ENCODE results near the gene LCN10. TPM values are rescaled to one million over a fixed set of nuclear protein-coding genes. Genes with fewer than 3 reads are reported as not detected.

The LCN10 gene
- polyA plus RNA-seq, 2 of the 4 experiments (the other 2 are of a cell fraction) = not detected

- DNase-seq (ENCODE audit: low read depth in 1 of 2, low spot score in 1 of 2) = no peak
- no peak for ATAC-seq
- ChIA-PET POLR2A (no interaction called here), CTCF (interaction anchor here (0.7 to 28.0 kb wide), 10 partner anchors 1 to 469 kb away, joined by 3 to 625 read pairs (median 4); partner anchors contain the start of genes LCN15, LCN8 and TMEM141)
- WGBS (ENCODE audit: missing lambda C conversion rate) = 56% methylated on average over 14 of the region's 14 CpGs
- peaks cover 11% of the 10 kb centered on the region; the same call in 2 of the 3 replicates for H3K9me3 ChIP-seq
- H3K4me2 ChIP-seq = no peak overlapping the region
- peaks cover 9% of the 10 kb centered on the region; the same call in 2 of the 3 replicates for H3K4me1 ChIP-seq
- H3K27ac ChIP-seq = no peak overlapping the region
- FAIRE-seq = no peak
- no peak overlapping the region for H3K4me3 ChIP-seq
- TF ChIP-seq BHLHE40 (IDR thresholded peaks at IDR 0.05; ENCODE audit: low read depth, low read length) = no peak
- TF ChIP-seq HEYL (CRISPR knock-in tag; IDR thresholded peaks at IDR 0.05) = no peak
- TF ChIP-seq TFCP2L1 (CRISPR knock-in tag; IDR thresholded peaks at IDR 0.05) = no peak
These were observed 34.6 kb upstream of the LCN10 start for GRCh38 chr9:136777359-136777758.

DNA sequence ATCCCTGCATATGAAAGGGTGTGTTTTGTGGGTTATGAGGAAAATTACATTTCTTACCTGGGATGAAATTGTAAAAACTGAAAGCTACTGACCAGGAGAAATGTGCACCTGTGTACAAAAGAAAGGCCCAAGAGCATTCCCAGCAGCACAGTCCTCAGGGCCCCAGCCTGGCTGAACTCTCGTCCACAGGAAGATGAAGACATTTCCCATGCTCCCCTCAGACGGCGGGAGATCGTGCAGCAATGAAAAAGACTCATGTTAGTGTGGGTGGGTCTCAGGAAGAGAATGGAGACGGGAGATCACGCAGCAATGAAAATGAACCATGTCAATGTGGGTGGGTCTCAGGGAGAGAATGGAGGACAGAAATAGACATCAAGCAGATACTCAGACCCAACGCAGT is 34.2 kb upstream of the LCN10 start:
- H3K9me3 ChIP-seq = peaks cover 11% of the 10 kb centered on the region; the same call in 2 of the 3 replicates
- TF ChIP-seq E2F6 (IDR thresholded peaks at IDR 0.05; ENCODE audit: borderline replicate concordance, low read depth) = no peak
- TF ChIP-seq RNF2 (IDR thresholded peaks at IDR 0.05; ENCODE audit: borderline replicate concordance, low read depth) = no peak
- no peak for TF ChIP-seq EP300 (IDR thresholded peaks at IDR 0.05)
- H3K4me3 ChIP-seq = no peak overlapping the region
- no peak overlapping the region for H3K4me2 ChIP-seq
- ATAC-seq (no peak), DNase-seq (ENCODE audit: low read depth in 1 of 2, low spot score in 1 of 2) (no peak), FAIRE-seq (no peak)
- 89% methylated on average over 7 of the region's 7 CpGs for WGBS (ENCODE audit: missing lambda C conversion rate)
- POLR2A ChIA-PET = no interaction called here
- peaks cover 9% of the 10 kb centered on the region; the same call in 2 of the 3 replicates for H3K4me1 ChIP-seq
- H3K27ac ChIP-seq = no peak overlapping the region
- CTCF ChIA-PET = interaction anchor here (0.7 to 28.0 kb wide), 8 partner anchors 1 to 252 kb away, joined by 3 to 625 read pairs (median 4); partner anchors contain the start of genes LCN15, LCN8 and TMEM141

DNA sequence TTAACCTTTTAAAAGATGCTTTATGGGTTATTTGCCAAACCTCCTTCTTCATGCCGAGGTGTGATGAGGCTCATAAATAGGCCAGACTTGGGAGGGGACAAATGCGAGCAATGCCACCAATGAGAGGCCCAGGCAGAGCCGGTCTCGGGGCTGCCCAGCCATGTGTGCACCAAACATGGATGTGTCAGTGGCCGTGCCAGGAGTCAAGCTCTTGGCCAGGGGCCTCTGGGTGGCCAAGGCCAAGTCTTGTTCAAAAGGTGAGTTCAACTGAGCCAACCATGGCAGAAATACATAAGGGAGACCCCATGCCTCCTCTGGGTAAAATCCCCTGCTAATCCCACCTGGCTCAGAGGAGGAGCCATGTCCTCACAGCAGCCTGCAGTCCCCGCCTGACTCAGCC is 32.5 kb upstream of the LCN10 start:
- H3K9me3 ChIP-seq = peaks cover 11% of the 10 kb centered on the region; the same call in 2 of the 3 replicates
- ChIA-PET CTCF (interaction anchor here (1.0 to 28.0 kb wide), 6 partner anchors 3 to 254 kb away, joined by 3 to 625 read pairs (median 6); partner anchors contain the start of genes LCN15, LCN8 and TMEM141), POLR2A (no interaction called here)
- peaks cover 3% of the 10 kb centered on the region; the same call in 1 of the 3 replicates for H3K4me1 ChIP-seq
- H3K4me2 ChIP-seq = no peak overlapping the region
- ATAC-seq (no peak), DNase-seq (ENCODE audit: low read depth in 1 of 2, low spot score in 1 of 2) (no peak), FAIRE-seq (no peak)
- TF ChIP-seq REST (IDR thresholded peaks at IDR 0.05) (no peak), SMC3 (IDR thresholded peaks at IDR 0.05) (no peak), ZNF302 (CRISPR knock-in tag; IDR thresholded peaks at IDR 0.05) (no peak), CHD4 (IDR thresholded peaks at IDR 0.05; ENCODE audit: borderline replicate concordance) (no peak), CBX8 (IDR thresholded peaks at IDR 0.05) (no peak), SREBF2 (IDR thresholded peaks at IDR 0.05) (no peak), FOXS1 (CRISPR knock-in tag; IDR thresholded peaks at IDR 0.05) (no peak), NFE2L2 (conservative IDR thresholded peaks at IDR 0.05; ENCODE audit: low read length) (no peak), E2F6 (IDR thresholded peaks at IDR 0.05; ENCODE audit: borderline replicate concordance, low read depth) (no peak), POLR2AphosphoS2 (conservative IDR thresholded peaks at IDR 0.05; ENCODE audit: low read length) (no peak), GATA3 (IDR thresholded peaks at IDR 0.05; ENCODE audit: borderline replicate concordance) (no peak), RAD21 (conservative IDR thresholded peaks at IDR 0.05 in 1 of 2, IDR thresholded peaks at IDR 0.05 in 1 of 2) (no peak), BHLHE40 (IDR thresholded peaks at IDR 0.05; ENCODE audit: low read depth, low read length) (no peak), ZFP36 (IDR thresholded peaks at IDR 0.05; ENCODE audit: borderline replicate concordance, partially characterized antibody) (no peak)
- TF ChIP-seq, protein P1, sequence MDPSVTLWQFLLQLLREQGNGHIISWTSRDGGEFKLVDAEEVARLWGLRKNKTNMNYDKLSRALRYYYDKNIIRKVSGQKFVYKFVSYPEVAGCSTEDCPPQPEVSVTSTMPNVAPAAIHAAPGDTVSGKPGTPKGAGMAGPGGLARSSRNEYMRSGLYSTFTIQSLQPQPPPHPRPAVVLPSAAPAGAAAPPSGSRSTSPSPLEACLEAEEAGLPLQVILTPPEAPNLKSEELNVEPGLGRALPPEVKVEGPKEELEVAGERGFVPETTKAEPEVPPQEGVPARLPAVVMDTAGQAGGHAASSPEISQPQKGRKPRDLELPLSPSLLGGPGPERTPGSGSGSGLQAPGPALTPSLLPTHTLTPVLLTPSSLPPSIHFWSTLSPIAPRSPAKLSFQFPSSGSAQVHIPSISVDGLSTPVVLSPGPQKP (IDR thresholded peaks at IDR 0.05; ENCODE audit: low read depth, low read length) = no peak
- WGBS (ENCODE audit: missing lambda C conversion rate) = 87% methylated on average over 5 of the region's 6 CpGs
- H3K4me3 ChIP-seq = no peak overlapping the region
- H3K27ac ChIP-seq = no peak overlapping the region

Measured in A549 (cell line).